MCF 10A (cell line): Measurements from ENCODE around the gene FBXO40. TPM values are rescaled to one million over a fixed set of nuclear protein-coding genes. Genes with fewer than 3 reads are reported as not detected.

ENCODE experiments used
- BruUV-seq: library from RNA; stranded (reverse); fragments of 400-500 nt; replicated peaks from 2 replicates; lab custom pipeline; 2021; lab: Mats Ljungman, UMichigan
- CTCF ChIA-PET: fragments of 300-600 bp; sonication (Branson Sonifier 250); formaldehyde crosslinking; extraction: SDS; loops from one replicate; lab custom pipeline; 2021; ENCODE audit warnings: antibody characterized with exemption, inconsistent platforms; lab: Yijun Ruan, JAX
- POLR2A ChIA-PET: fragments of 300-600, 350-650 bp; sonication (Branson Sonifier 250); formaldehyde crosslinking; extraction: SDS; loops from one replicate; lab custom pipeline; 2020; ENCODE audit warnings: antibody characterized with exemption, inconsistent platforms; lab: Yijun Ruan, JAX
- DNase-seq: peaks from one replicate; pipeline ENCODE4 v3.0.0-alpha.2; 2018; ENCODE audit not compliant: unreplicated experiment
- H3K27ac Mint-ChIP-seq: one replicate; pipeline ENCODE4 v1.8.0; 2022; ENCODE audit warnings: mild to moderate bottlenecking, low read depth, mixed read lengths; ENCODE audit not compliant: unreplicated experiment
- H3K27me3 Mint-ChIP-seq: one replicate; pipeline ENCODE4 v1.8.0; 2022; ENCODE audit warnings: mixed read lengths; ENCODE audit not compliant: insufficient read depth, unreplicated experiment
- H3K36me3 Mint-ChIP-seq: one replicate; pipeline ENCODE4 v1.8.0; 2022; ENCODE audit warnings: mild to moderate bottlenecking, moderate library complexity, mixed read lengths; ENCODE audit not compliant: insufficient read depth, unreplicated experiment
- H3K4me1 Mint-ChIP-seq: one replicate; pipeline ENCODE4 v1.8.0; 2022; ENCODE audit warnings: mixed read lengths; ENCODE audit not compliant: insufficient read depth, unreplicated experiment
- H3K4me3 Mint-ChIP-seq: one replicate; pipeline ENCODE4 v1.8.0; 2022; ENCODE audit warnings: mild to moderate bottlenecking, moderate library complexity, mixed read lengths; ENCODE audit not compliant: unreplicated experiment
- H3K9me3 Mint-ChIP-seq: one replicate; pipeline ENCODE4 v1.8.0; 2022; ENCODE audit warnings: mixed read lengths; ENCODE audit not compliant: unreplicated experiment
- intact Hi-C: fragments of 100-400 bp; cut with micrococcal nuclease; formaldehyde crosslinking; loops from 2 replicates; pipeline ENCODE4 v1.14.1; 2022
- total RNA-seq: library from RNA; stranded (reverse); gene quantifications from 2 replicates; pipeline ENCODE4 v1.2.3, GENCODE V29; 2022
- TF ChIP-seq, protein P1 (sequence below): fragments of 200-600 bp; IDR thresholded peaks from one replicate; pipeline ENCODE4 v1.8.0; 2022; ENCODE audit warnings: antibody characterized with exemption, mild to moderate bottlenecking; ENCODE audit not compliant: unreplicated experiment

The FBXO40 gene
- total RNA-seq, 1 experiment from 2014 or later: not detected

DNA sequence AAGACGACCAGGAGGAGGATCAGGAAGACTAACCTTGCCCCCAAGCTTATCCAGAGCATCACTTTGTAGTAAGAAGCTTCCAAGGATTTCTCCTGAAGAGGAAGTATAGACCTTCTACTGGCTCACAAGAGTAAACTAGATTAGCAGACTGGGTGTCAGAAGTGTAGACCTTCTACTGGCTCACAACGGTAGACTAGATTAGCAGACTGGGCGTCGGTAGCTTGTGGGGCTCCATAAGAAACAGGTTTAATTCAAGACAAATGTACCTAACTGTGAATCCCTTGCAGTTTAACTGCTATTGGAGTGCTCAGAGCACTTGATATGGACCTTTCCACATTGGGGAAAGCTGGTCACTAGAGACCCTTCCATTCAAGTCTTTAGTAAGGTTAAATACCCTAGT is 12.9 kb downstream of the FBXO40 start:
- POLR2A ChIA-PET: no interaction called here
- CTCF ChIA-PET: interaction anchor here (0.6 to 1.5 kb wide), 2 partner anchors 16 to 25 kb away, joined by 3 read pairs; no protein-coding TSS in a partner anchor
- no peak for DNase-seq
- intact Hi-C loops: no loop called here
- H3K36me3 Mint-ChIP-seq: no peaks in the 10 kb centered on the region
- no peaks in the 10 kb centered on the region for H3K9me3 Mint-ChIP-seq
- H3K4me3 Mint-ChIP-seq: no peak overlapping the region
- H3K4me1 Mint-ChIP-seq: no peaks in the 10 kb centered on the region
- no peak overlapping the region for H3K27ac Mint-ChIP-seq
- no TSS peak for BruUV-seq
- no peaks in the 10 kb centered on the region for H3K27me3 Mint-ChIP-seq
- TF ChIP-seq, protein P1, sequence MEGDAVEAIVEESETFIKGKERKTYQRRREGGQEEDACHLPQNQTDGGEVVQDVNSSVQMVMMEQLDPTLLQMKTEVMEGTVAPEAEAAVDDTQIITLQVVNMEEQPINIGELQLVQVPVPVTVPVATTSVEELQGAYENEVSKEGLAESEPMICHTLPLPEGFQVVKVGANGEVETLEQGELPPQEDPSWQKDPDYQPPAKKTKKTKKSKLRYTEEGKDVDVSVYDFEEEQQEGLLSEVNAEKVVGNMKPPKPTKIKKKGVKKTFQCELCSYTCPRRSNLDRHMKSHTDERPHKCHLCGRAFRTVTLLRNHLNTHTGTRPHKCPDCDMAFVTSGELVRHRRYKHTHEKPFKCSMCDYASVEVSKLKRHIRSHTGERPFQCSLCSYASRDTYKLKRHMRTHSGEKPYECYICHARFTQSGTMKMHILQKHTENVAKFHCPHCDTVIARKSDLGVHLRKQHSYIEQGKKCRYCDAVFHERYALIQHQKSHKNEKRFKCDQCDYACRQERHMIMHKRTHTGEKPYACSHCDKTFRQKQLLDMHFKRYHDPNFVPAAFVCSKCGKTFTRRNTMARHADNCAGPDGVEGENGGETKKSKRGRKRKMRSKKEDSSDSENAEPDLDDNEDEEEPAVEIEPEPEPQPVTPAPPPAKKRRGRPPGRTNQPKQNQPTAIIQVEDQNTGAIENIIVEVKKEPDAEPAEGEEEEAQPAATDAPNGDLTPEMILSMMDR: no peak

DNA sequence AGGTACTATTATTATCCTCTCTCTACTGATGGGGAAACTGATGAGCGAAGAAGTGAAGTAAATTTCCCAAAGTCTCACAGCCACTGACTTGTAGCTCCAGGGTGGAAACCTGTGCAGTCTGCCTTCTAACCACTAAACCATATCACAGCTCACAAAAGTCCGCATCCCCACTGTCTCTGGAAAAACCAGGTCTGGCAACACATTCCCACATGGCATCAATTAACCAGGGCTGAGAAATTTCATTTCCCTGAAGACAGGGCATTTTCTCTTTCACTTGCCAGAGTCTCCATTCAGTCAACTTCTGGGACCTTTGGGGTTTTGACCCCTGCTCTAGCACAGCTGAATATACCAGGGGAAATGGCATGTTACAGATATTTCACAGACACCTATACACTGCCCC is 26.5 kb downstream of the FBXO40 start:
- Mint-ChIP-seq H3K27me3 (peaks cover 11% of the 10 kb centered on the region), H3K4me3 (no peak overlapping the region), H3K9me3 (peaks cover 7% of the 10 kb centered on the region), H3K27ac (no peak overlapping the region), H3K36me3 (peaks cover 3% of the 10 kb centered on the region), H3K4me1 (peaks cover 6% of the 10 kb centered on the region)
- ChIA-PET POLR2A (no interaction called here), CTCF (no interaction called here)
- no TSS peak for BruUV-seq
- TF ChIP-seq, protein P1: no peak
- no peak for DNase-seq
- intact Hi-C loops: no loop called here

DNA sequence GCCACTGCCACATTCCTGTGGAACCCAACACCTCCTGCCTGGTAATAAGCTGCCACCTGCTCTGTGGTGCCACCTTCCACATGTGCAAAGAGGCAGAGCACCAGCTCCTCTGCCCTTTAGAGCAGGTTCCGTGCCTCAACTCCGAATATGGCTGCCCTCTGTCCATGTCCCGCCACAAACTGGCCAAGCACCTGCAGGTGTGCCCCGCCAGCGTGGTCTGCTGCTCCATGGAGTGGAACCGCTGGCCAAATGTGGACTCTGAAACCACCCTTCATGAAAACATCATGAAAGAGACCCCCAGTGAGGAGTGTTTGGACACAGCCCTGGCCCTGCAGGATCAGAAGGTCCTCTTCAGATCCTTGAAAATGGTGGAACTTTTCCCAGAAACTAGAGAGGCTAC is 28.3 kb downstream of the FBXO40 start:
- H3K4me1 Mint-ChIP-seq: peaks cover 6% of the 10 kb centered on the region
- no peak overlapping the region for H3K27ac Mint-ChIP-seq
- DNase-seq: no peak
- intact Hi-C loops: no loop called here
- H3K4me3 Mint-ChIP-seq: no peak overlapping the region
- no TSS peak for BruUV-seq
- CTCF ChIA-PET: interaction anchor here (1.4 kb wide), 1 partner anchor 13 kb away, joined by 4 read pairs; no protein-coding TSS in a partner anchor
- H3K36me3 Mint-ChIP-seq: peaks cover 6% of the 10 kb centered on the region
- peaks cover 11% of the 10 kb centered on the region for H3K27me3 Mint-ChIP-seq
- H3K9me3 Mint-ChIP-seq: peaks cover 7% of the 10 kb centered on the region
- POLR2A ChIA-PET: no interaction called here
- TF ChIP-seq, protein P1: no peak

DNA sequence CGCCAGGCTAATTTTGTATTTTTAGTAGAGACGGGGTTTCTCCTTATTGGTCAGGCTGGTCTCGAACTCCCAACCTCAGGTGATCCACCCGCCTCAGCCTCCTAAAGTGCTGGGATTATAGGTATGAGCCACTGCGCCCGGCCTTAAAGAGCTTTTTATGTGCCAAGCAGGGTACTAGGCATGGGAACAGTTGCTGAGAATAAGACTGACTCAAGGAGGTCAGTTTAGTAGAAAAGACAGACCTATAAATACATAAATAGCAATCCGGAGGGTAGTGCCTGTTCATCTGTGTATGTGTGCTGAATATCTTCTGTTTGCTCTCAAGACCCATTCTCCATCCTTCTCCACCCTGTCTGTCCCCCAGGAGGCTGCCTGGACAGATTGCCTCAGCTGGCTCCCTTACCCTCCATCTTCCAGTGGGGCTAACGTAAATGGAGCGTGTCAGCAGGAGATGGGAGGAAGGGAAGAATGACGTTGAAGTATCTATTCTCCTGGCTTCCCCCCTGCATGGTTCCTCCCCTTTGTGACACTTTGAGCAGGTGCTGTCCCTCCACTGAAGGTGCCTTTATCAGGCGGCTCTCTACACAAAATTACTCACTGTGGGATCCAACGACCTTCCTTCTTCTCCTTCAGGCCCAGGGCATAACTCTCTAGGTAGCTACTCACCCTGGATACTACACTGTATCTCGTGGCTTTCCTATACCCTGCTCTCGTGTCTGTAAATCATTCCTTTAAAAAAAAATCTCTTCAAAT is 31.1 kb downstream of the FBXO40 start:
- H3K4me3 Mint-ChIP-seq: no peak overlapping the region
- ChIA-PET CTCF (interaction anchor here (0.5 to 0.7 kb wide), 2 partner anchors 54 to 592 kb away, joined by 3 read pairs; no protein-coding TSS in a partner anchor), POLR2A (no interaction called here)
- peaks cover 6% of the 10 kb centered on the region for H3K4me1 Mint-ChIP-seq
- BruUV-seq: no TSS peak
- H3K27ac Mint-ChIP-seq: no peak overlapping the region
- DNase-seq: no peak
- H3K27me3 Mint-ChIP-seq: peaks cover 11% of the 10 kb centered on the region
- TF ChIP-seq, protein P1: no peak
- H3K36me3 Mint-ChIP-seq: peaks cover 6% of the 10 kb centered on the region
- intact Hi-C loops: no loop called here
- H3K9me3 Mint-ChIP-seq: peaks cover 7% of the 10 kb centered on the region
